HEK293 (cell line): ENCODE results near the gene WWOX.

ENCODE experiments used
- CTCF ChIA-PET: fragments of 350-600 bp; formaldehyde crosslinking; extraction: SDS; loops from one replicate; lab custom pipeline; 2021; ENCODE audit warnings: antibody characterized with exemption; lab: Yijun Ruan, JAX
- POLR2A ChIA-PET: fragments of 300-600 bp; formaldehyde crosslinking; extraction: SDS; loops from one replicate; lab custom pipeline; 2020; ENCODE audit warnings: antibody characterized with exemption, inconsistent platforms; lab: Yijun Ruan, JAX
- H3K27ac ChIP-seq: fragments of 200-500 bp; sonication (Bioruptor generic); 2 replicates; pipeline ENCODE4 v1.5.1; 2014; ENCODE audit warnings: low read depth, low read length, control low read depth, inconsistent platforms; ENCODE audit errors: extremely low read depth
- H3K36me3 ChIP-seq, 2 experiments: fragments of 200-500 bp in 1 of 2; sonication (Bioruptor generic) in 1 of 2; 1 replicate in 1 of 2; 2 replicates in 1 of 2; pipeline ENCODE4 v1.5.1; 2014 to 2017; ENCODE audit warnings: inconsistent platforms in 2 of 2, low read length in 2 of 2; ENCODE audit not compliant: control insufficient read depth in 2 of 2, insufficient read depth in 1 of 2
- H3K4me1 ChIP-seq: fragments of 200-500 bp; sonication (Bioruptor generic); 2 replicates; pipeline ENCODE4 v1.5.1; 2014; ENCODE audit warnings: mild to moderate bottlenecking, low read length, inconsistent platforms; ENCODE audit not compliant: control insufficient read depth, insufficient read depth
- H3K4me3 ChIP-seq: 2 replicates; pipeline ENCODE4 v1.5.1; 2011; ENCODE audit warnings: low read depth, mild to moderate bottlenecking, control low read depth, low read length, moderate library complexity
- H3K9me3 ChIP-seq: fragments of 200-500 bp; sonication (Bioruptor generic); 2 replicates; pipeline ENCODE4 v1.5.1; 2014; ENCODE audit warnings: low read depth, low read length, inconsistent platforms; ENCODE audit not compliant: control insufficient read depth, insufficient read depth
- BCL11B ChIP-seq: fragments of 450-650 bp; formaldehyde crosslinking; IDR thresholded peaks from 2 replicates; pipeline ENCODE4 v1.5.1; 2016; ENCODE audit warnings: low read depth, missing biosample characterization, missing genetic modification characterization
- FEZF1 ChIP-seq: fragments of 450-650 bp; formaldehyde crosslinking; IDR thresholded peaks from 2 replicates; pipeline ENCODE4 v1.5.1; 2016; ENCODE audit warnings: missing biosample characterization, missing genetic modification characterization
- HOXC10 ChIP-seq: sonication (generic); formaldehyde crosslinking; IDR thresholded peaks from 2 replicates; pipeline ENCODE4 v1.8.1; 2023; ENCODE audit warnings: mild to moderate bottlenecking, missing genetic modification reagents
- MZF1 ChIP-seq: fragments of 450-650 bp; formaldehyde crosslinking; IDR thresholded peaks from 2 replicates; pipeline ENCODE4 v1.5.1; 2017; ENCODE audit warnings: missing biosample characterization, missing genetic modification characterization, borderline replicate concordance
- SP2 ChIP-seq: fragments of 450-650 bp; formaldehyde crosslinking; IDR thresholded peaks from 2 replicates; pipeline ENCODE4 v1.5.1; 2016; ENCODE audit warnings: missing biosample characterization, missing genetic modification characterization
- YY1 ChIP-seq: fragments of 450-650 bp; formaldehyde crosslinking; IDR thresholded peaks from 2 replicates; pipeline ENCODE4 v1.5.1; 2018; ENCODE audit warnings: missing biosample characterization, missing genetic modification characterization
- ZBTB20 ChIP-seq: fragments of 450-650 bp; formaldehyde crosslinking; IDR thresholded peaks from 2 replicates; pipeline ENCODE4 v1.5.1; 2016; ENCODE audit warnings: missing biosample characterization, missing genetic modification characterization
- ZFP69B ChIP-seq: fragments of 450-650 bp; formaldehyde crosslinking; IDR thresholded peaks from 2 replicates; pipeline ENCODE4 v1.5.1; 2016; ENCODE audit warnings: missing biosample characterization, missing genetic modification characterization
- ZNF133 ChIP-seq: fragments of 450-650 bp; formaldehyde crosslinking; IDR thresholded peaks from 2 replicates; pipeline ENCODE4 v1.5.1; 2016; ENCODE audit warnings: missing biosample characterization, missing genetic modification characterization
- ZNF16 ChIP-seq: fragments of 450-650 bp; formaldehyde crosslinking; IDR thresholded peaks from 2 replicates; pipeline ENCODE4 v1.5.1; 2016; ENCODE audit warnings: low read depth, missing biosample characterization, missing genetic modification characterization
- ZNF175 ChIP-seq: fragments of 450-650 bp; formaldehyde crosslinking; IDR thresholded peaks from 2 replicates; pipeline ENCODE4 v1.5.1; 2016; ENCODE audit warnings: missing biosample characterization, missing genetic modification characterization
- ZNF19 ChIP-seq: fragments of 450-650 bp; formaldehyde crosslinking; IDR thresholded peaks from 2 replicates; pipeline ENCODE4; 2016; ENCODE audit warnings: missing biosample characterization, missing genetic modification characterization, low read depth
- ZNF2 ChIP-seq: fragments of 450-650 bp; formaldehyde crosslinking; IDR thresholded peaks from 2 replicates; pipeline ENCODE4 v1.5.1; 2016; ENCODE audit warnings: missing biosample characterization, missing genetic modification characterization
- ZNF23 ChIP-seq: fragments of 450-650 bp; formaldehyde crosslinking; IDR thresholded peaks from 2 replicates; pipeline ENCODE4 v1.5.1; 2016; ENCODE audit warnings: missing biosample characterization, missing genetic modification characterization, borderline replicate concordance
- ZNF341 ChIP-seq: fragments of 450-650 bp; formaldehyde crosslinking; IDR thresholded peaks from 2 replicates; pipeline ENCODE4; 2016; ENCODE audit warnings: low read depth, missing biosample characterization, missing genetic modification characterization
- ZNF426 ChIP-seq: fragments of 450-650 bp; formaldehyde crosslinking; IDR thresholded peaks from 2 replicates; pipeline ENCODE4 v1.5.1; 2017; ENCODE audit warnings: missing biosample characterization, missing genetic modification characterization, mild to moderate bottlenecking, inconsistent platforms, moderate library complexity
- ZNF510 ChIP-seq: fragments of 450-650 bp; formaldehyde crosslinking; IDR thresholded peaks from 2 replicates; pipeline ENCODE4 v1.5.1; 2018; ENCODE audit warnings: mild to moderate bottlenecking, missing genetic modification characterization, missing biosample characterization; ENCODE audit not compliant: insufficient replicate concordance
- ZNF549 ChIP-seq: fragments of 450-650 bp; IDR thresholded peaks from 2 replicates; pipeline ENCODE4 v1.5.1; 2018; ENCODE audit warnings: missing biosample characterization, missing genetic modification characterization, mild to moderate bottlenecking, inconsistent platforms, moderate library complexity
- ZNF571 ChIP-seq: fragments of 450-650 bp; formaldehyde crosslinking; IDR thresholded peaks from 2 replicates; pipeline ENCODE4 v1.5.0; 2017; ENCODE audit warnings: missing biosample characterization, missing genetic modification characterization
- ZNF629 ChIP-seq: fragments of 450-650 bp; formaldehyde crosslinking; IDR thresholded peaks from 2 replicates; pipeline ENCODE4 v1.5.1; 2017; ENCODE audit warnings: missing biosample characterization, missing genetic modification characterization
- ZNF654 ChIP-seq: fragments of 450-650 bp; formaldehyde crosslinking; IDR thresholded peaks from 2 replicates; pipeline ENCODE4 v1.5.1; 2016; ENCODE audit warnings: low read depth, missing biosample characterization, missing genetic modification characterization
- ZNF837 ChIP-seq: fragments of 450-650 bp; formaldehyde crosslinking; IDR thresholded peaks from 2 replicates; pipeline ENCODE4 v1.5.1; 2016; ENCODE audit warnings: missing biosample characterization, missing genetic modification characterization
- TF ChIP-seq, protein P1 (sequence below): fragments of 450-650 bp; formaldehyde crosslinking; IDR thresholded peaks from 2 replicates; pipeline ENCODE4 v1.5.1; 2017; ENCODE audit warnings: missing biosample characterization, mild to moderate bottlenecking, missing genetic modification characterization, moderate library complexity
- TF ChIP-seq, protein P2 (sequence below): fragments of 450-650 bp; formaldehyde crosslinking; IDR thresholded peaks from 2 replicates; pipeline ENCODE4 v1.5.1; 2016; ENCODE audit warnings: missing biosample characterization, missing genetic modification characterization, low read depth

Gene WWOX

DNA sequence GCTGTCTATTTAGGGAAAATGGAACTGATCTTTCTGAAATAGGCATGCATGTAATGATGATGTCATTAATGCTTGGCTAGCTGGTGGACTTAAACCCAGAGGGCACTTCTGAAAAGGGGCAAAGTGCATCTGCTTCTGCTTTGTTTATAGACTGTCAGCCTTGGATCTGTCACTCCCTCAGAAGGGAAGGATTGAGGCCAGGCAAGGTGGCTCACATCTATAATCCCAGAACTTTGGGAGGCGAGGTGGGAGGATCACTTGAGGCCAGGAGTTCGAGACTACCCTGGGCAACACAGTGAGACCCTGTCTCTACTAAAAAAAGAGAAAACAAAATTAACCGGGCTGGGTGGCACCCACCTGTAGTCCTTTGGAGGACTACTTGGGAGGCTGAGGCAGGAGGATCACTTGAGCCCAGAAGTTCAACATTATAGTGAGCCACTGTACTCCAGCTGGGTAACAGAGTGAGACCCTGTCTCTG lies 185.5 kb downstream of the WWOX start (continued):
- TF ChIP-seq, protein P1, sequence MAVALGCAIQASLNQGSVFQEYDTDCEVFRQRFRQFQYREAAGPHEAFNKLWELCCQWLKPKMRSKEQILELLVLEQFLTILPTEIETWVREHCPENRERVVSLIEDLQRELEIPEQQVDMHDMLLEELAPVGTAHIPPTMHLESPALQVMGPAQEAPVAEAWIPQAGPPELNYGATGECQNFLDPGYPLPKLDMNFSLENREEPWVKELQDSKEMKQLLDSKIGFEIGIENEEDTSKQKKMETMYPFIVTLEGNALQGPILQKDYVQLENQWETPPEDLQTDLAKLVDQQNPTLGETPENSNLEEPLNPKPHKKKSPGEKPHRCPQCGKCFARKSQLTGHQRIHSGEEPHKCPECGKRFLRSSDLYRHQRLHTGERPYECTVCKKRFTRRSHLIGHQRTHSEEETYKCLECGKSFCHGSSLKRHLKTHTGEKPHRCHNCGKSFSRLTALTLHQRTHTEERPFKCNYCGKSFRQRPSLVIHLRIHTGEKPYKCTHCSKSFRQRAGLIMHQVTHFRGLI (tag by site-specific recombination): no peak
- TF ChIP-seq ZNF549 (tag by site-specific recombination) (no peak), ZFP69B (tag by site-specific recombination) (no peak), YY1 (no peak), ZNF2 (tag by site-specific recombination) (no peak), BCL11B (no peak), ZNF629 (tag by site-specific recombination) (peak; percentile 52), ZNF341 (tag by site-specific recombination) (no peak), ZNF571 (tag by site-specific recombination) (no peak), FEZF1 (no peak), ZNF16 (tag by site-specific recombination) (no peak), SP2 (tag by site-specific recombination) (no peak), ZNF23 (tag by site-specific recombination) (no peak), ZNF426 (tag by site-specific recombination) (no peak), ZNF654 (no peak), ZNF175 (tag by site-specific recombination) (no peak), ZNF837 (tag by site-specific recombination) (no peak)
- TF ChIP-seq, protein P2, sequence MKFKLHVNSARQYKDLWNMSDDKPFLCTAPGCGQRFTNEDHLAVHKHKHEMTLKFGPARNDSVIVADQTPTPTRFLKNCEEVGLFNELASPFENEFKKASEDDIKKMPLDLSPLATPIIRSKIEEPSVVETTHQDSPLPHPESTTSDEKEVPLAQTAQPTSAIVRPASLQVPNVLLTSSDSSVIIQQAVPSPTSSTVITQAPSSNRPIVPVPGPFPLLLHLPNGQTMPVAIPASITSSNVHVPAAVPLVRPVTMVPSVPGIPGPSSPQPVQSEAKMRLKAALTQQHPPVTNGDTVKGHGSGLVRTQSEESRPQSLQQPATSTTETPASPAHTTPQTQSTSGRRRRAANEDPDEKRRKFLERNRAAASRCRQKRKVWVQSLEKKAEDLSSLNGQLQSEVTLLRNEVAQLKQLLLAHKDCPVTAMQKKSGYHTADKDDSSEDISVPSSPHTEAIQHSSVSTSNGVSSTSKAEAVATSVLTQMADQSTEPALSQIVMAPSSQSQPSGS (tag by site-specific recombination): peak; percentile 92

DNA sequence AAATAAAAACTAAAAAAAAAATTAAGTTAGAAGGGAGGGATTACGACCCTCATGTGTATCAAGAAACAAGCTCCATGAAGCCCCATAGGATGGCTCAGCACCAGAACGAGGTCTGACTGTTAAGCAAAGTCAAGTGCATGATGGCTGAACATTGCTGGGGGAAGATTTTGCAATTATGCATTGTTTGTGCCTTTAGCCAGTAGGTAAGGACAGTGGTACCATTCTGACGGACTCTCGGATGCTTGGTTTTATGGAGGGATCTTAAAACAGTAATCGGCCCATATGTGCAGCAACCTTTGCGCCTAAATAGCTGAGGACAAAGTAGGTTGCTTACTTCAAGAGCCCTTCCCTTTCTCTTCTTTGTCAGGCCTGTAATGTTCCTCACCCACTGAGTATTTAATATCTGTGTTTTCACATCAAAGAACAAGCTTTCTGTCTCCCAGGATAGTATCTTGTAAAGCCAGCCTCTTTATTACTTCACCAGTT lies 186.0 kb downstream of the WWOX start:
- TF ChIP-seq ZNF133 (tag by site-specific recombination) (peak; percentile 94), MZF1 (peak; percentile 43; the same call in 1 of the 2 replicates), ZNF19 (tag by site-specific recombination) (no peak), HOXC10 (CRISPR knock-in tag) (no peak), ZNF510 (no peak), ZBTB20 (tag by site-specific recombination) (no peak)
- TF ChIP-seq, protein P2 (tag by site-specific recombination): no peak

More for the DNA sequence above, 186.0 kb downstream of the WWOX start:
- H3K36me3 ChIP-seq: no peaks in the 10 kb centered on the region
- ChIA-PET CTCF (no interaction called here), POLR2A (no interaction called here)
- H3K9me3 ChIP-seq: no peaks in the 10 kb centered on the region
- no peak overlapping the region for H3K27ac ChIP-seq
- peaks cover 11% of the 10 kb centered on the region for H3K4me1 ChIP-seq
- H3K4me3 ChIP-seq: no peak overlapping the region
